Fibroblast of lung (primary cell): ENCODE data around the gene PLEKHO2. TPM values are rescaled to one million over a fixed set of nuclear protein-coding genes. Genes with fewer than 3 reads are reported as not detected.

Experiments used
- DNase-seq, 2 donors: peaks; one replicate each; pipeline versions ENCODE4 v3.0.0 to v3.0.0-alpha.2; 2010; ENCODE audit warnings: low read depth in 2 of 2
- H2AFZ ChIP-seq: 2 replicates; pipeline ENCODE4 v1.5.1; 2012; ENCODE audit warnings: low read length, control low read depth, inconsistent platforms
- H3K27ac ChIP-seq: 2 replicates; pipeline ENCODE4 v1.5.1; 2011; ENCODE audit warnings: low read length, control low read depth; ENCODE audit not compliant: insufficient read depth
- H3K27me3 ChIP-seq: 2 replicates; pipeline ENCODE4 v1.5.1; 2011; ENCODE audit warnings: mild to moderate bottlenecking, low read length; ENCODE audit not compliant: control insufficient read depth, insufficient read depth
- H3K36me3 ChIP-seq: 2 replicates; pipeline ENCODE4 v1.5.1; 2011; ENCODE audit warnings: low read length; ENCODE audit not compliant: control insufficient read depth, insufficient read depth
- H3K4me1 ChIP-seq: 2 replicates; pipeline ENCODE4 v1.5.1; 2011; ENCODE audit warnings: low read length; ENCODE audit not compliant: control insufficient read depth, insufficient read depth; ENCODE audit errors: extremely low read depth
- H3K4me2 ChIP-seq: 2 replicates; pipeline ENCODE4 v1.5.1; 2011; ENCODE audit warnings: low read length, control low read depth; ENCODE audit not compliant: insufficient read depth; ENCODE audit errors: extremely low read depth
- H3K4me3 ChIP-seq, 4 experiments: fragments of 200-600 bp in 1 of 4; sonication (generic) in 1 of 4; replicated peaks in 1 of 4; 2 replicates each; pipeline ENCODE4 v1.5.1; 2011 to 2016; ENCODE audit warnings: low read length in 4 of 4, low read depth in 3 of 4, mild to moderate bottlenecking in 3 of 4, control low read depth in 2 of 4, inconsistent platforms in 1 of 4, mixed read lengths in 1 of 4; ENCODE audit not compliant: insufficient read depth in 1 of 4; ENCODE audit errors: control extremely low read depth in 1 of 4
- H3K79me2 ChIP-seq: 2 replicates; pipeline ENCODE4 v1.5.1; 2012; ENCODE audit warnings: mild to moderate bottlenecking, low read length, inconsistent platforms; ENCODE audit not compliant: control insufficient read depth, insufficient read depth
- H3K9ac ChIP-seq: 2 replicates; pipeline ENCODE4 v1.5.1; 2011; ENCODE audit warnings: mild to moderate bottlenecking, low read length, control low read depth; ENCODE audit not compliant: insufficient read depth
- H3K9me3 ChIP-seq: 2 replicates; pipeline ENCODE4 v1.5.1; 2012; ENCODE audit warnings: low read depth, low read length; ENCODE audit not compliant: control insufficient read depth, insufficient read depth
- H4K20me1 ChIP-seq: 2 replicates; pipeline ENCODE4 v1.5.1; 2011; ENCODE audit warnings: low read length; ENCODE audit not compliant: control insufficient read depth, insufficient read depth; ENCODE audit errors: extremely low read depth
- CTCF ChIP-seq, 2 donors: IDR thresholded peaks in 1 of 2; conservative IDR thresholded peaks in 1 of 2; 1 replicate in 1 of 2; 2 replicates in 1 of 2; pipeline ENCODE4 v1.5.1; 2011 to 2012; ENCODE audit warnings: low read length in 2 of 2, control low read depth in 1 of 2, inconsistent platforms in 1 of 2, low read depth in 1 of 2, mild to moderate bottlenecking in 1 of 2
- EZH2 ChIP-seq: IDR thresholded peaks from 2 replicates; pipeline ENCODE4 v1.5.1; 2012; ENCODE audit warnings: low read length, control low read depth, mild to moderate bottlenecking; ENCODE audit errors: missing control alignments
- polyA plus RNA-seq, 2 donors: library from polyadenylated mRNA; depleted of rRNA in 1 of 2; stranded (reverse) in 1 of 2; unstranded in 1 of 2; fragments of >200 nt; gene quantifications; 2 replicates each; pipeline ENCODE4 v1.2.1, GENCODE V29; 2011 to 2012; ENCODE audit warnings: missing spikeins in 1 of 2
- total RNA-seq: library from RNA; depleted of rRNA; stranded (reverse); fragments of >200 nt; gene quantifications from 2 replicates; pipeline ENCODE4 v1.2.1, GENCODE V29; 2014

PLEKHO2 gene
- total and polyA plus RNA-seq, 2 donors (not counting 1 experiment from before 2014, with no cell fraction given) = 78.6 to 163 TPM

- Histone ChIP-seq H3K4me2 (no peak overlapping the region), H3K4me3 (no peak overlapping the region), H2AFZ (no peak overlapping the region), H3K27ac (no peak overlapping the region), H3K9me3 (no peaks in the 10 kb centered on the region), H3K27me3 (no peaks in the 10 kb centered on the region), H4K20me1 (no peaks in the 10 kb centered on the region), H3K36me3 (peaks cover 50% of the 10 kb centered on the region), H3K79me2 (peaks cover 50% of the 10 kb centered on the region), H3K4me1 (peaks cover 56% of the 10 kb centered on the region), H3K9ac (no peak overlapping the region)
- no peak for TF ChIP-seq CTCF (conservative IDR thresholded peaks at IDR 0.05 in 1 of 2, IDR thresholded peaks at IDR 0.05 in 1 of 2; ENCODE audit: low read depth in 1 of 2, low read length in 2 of 2)
- TF ChIP-seq EZH2 = no peak
- DNase-seq = no peak
Measured at GRCh38 chr15:64859226-64859625, 17.5 kb downstream of the PLEKHO2 start.

GRCh38 chr15:64861331-64861730 lies 19.6 kb downstream of the PLEKHO2 start:
- Histone ChIP-seq H4K20me1 (no peaks in the 10 kb centered on the region), H3K4me2 (no peak overlapping the region), H3K9ac (no peak overlapping the region), H3K9me3 (no peaks in the 10 kb centered on the region), H3K27me3 (no peaks in the 10 kb centered on the region), H3K79me2 (peaks cover 37% of the 10 kb centered on the region), H3K4me1 (peaks cover 46% of the 10 kb centered on the region), H3K4me3 (no peak overlapping the region), H3K36me3 (peaks cover 49% of the 10 kb centered on the region), H3K27ac (no peak overlapping the region), H2AFZ (no peak overlapping the region)
- TF ChIP-seq EZH2 (no peak), CTCF (conservative IDR thresholded peaks at IDR 0.05 in 1 of 2, IDR thresholded peaks at IDR 0.05 in 1 of 2; ENCODE audit: low read depth in 1 of 2, low read length in 2 of 2) (no peak)
- no peak for DNase-seq

GRCh38 chr15:64861960-64862359 lies 20.2 kb downstream of the PLEKHO2 start:
- Histone ChIP-seq H3K9me3 (no peaks in the 10 kb centered on the region), H3K36me3 (peaks cover 50% of the 10 kb centered on the region), H3K27me3 (no peaks in the 10 kb centered on the region), H4K20me1 (no peaks in the 10 kb centered on the region), H3K9ac (no peak overlapping the region), H3K4me1 (peaks cover 48% of the 10 kb centered on the region), H3K4me3 (no peak overlapping the region), H3K27ac (no peak overlapping the region), H3K79me2 (peaks cover 34% of the 10 kb centered on the region), H2AFZ (no peak overlapping the region), H3K4me2 (no peak overlapping the region)
- TF ChIP-seq CTCF (conservative IDR thresholded peaks at IDR 0.05 in 1 of 2, IDR thresholded peaks at IDR 0.05 in 1 of 2; ENCODE audit: low read depth in 1 of 2, low read length in 2 of 2) (no peak), EZH2 (no peak)
- no peak for DNase-seq
